Testis (tissue), 3 donors: ENCODE results near the gene CASR. TPM values are rescaled to one million over a fixed set of nuclear protein-coding genes. Genes with fewer than 3 reads are reported as not detected.
A peak's percentile ranks its signal among the peaks of the same experiment; 100 is the strongest.

Experiments used
- DNase-seq: peaks from one replicate; pipeline ENCODE4 v3.0.0-alpha.2; 2019
- H3K27ac ChIP-seq, 2 donors: fragments of 200-600 bp; sonication (generic); one replicate each; pipeline ENCODE4 v1.5.1; 2019
- H3K27me3 ChIP-seq: fragments of 200-600 bp; sonication (generic); one replicate; pipeline ENCODE4 v1.5.1; 2019
- H3K36me3 ChIP-seq: fragments of 200-600 bp; sonication (generic); one replicate; pipeline ENCODE4 v1.5.1; 2017; ENCODE audit warnings: low read depth; ENCODE audit errors: missing control alignments
- H3K4me1 ChIP-seq: fragments of 200-600 bp; sonication (generic); one replicate; pipeline ENCODE4 v1.5.1; 2019
- H3K4me3 ChIP-seq, 2 donors: fragments of 200-600 bp; sonication (generic); one replicate each; pipeline ENCODE4 v1.5.1; 2017 to 2019
- H3K9me3 ChIP-seq: fragments of 200-600 bp; sonication (generic); one replicate; pipeline ENCODE4 v1.5.1; 2017
- CTCF ChIP-seq, 3 experiments: fragments of 450-650 bp in 2 of 3; fragments of 200-600 bp in 1 of 3; sonication (generic) in 1 of 3; IDR thresholded peaks; one replicate each; pipeline ENCODE4 v1.5.1; 2016 to 2019; ENCODE audit warnings: antibody characterized with exemption in 3 of 3, mild to moderate bottlenecking in 2 of 3, moderate library complexity in 1 of 3
- POLR2A ChIP-seq: fragments of 450-650 bp; IDR thresholded peaks from one replicate; pipeline ENCODE4 v1.6.1; 2017; ENCODE audit warnings: antibody characterized with exemption, mild to moderate bottlenecking, moderate library complexity
- WGBS, 2 donors: methylation state at CpG; one replicate each; pipeline ENCODE4 v1.1.5; 2018; 5-methylcytosine and 5-hydroxymethylcytosine counted together
- intact Hi-C: fragments of 100-400 bp; cut with DNase I; formaldehyde crosslinking; loops from one replicate; pipeline ENCODE4 v1.15.1; 2023; ENCODE audit warnings: low total_unique reads
- polyA plus RNA-seq: library from polyadenylated mRNA; stranded (reverse); fragments of 350-450 nt; fragmentation: Illumina TruSeq; extraction: RNeasy Lipid Tissue Mini Kit (QIAGEN cat#74804); gene quantifications from one replicate; pipeline ENCODE4 v1.2.3, GENCODE V29; 2014; ENCODE audit warnings: low read depth, low replicate concordance; ENCODE audit not compliant: insufficient read depth
- total RNA-seq, 2 donors: library from RNA; depleted of rRNA; stranded (reverse); fragments of >200 nt; gene quantifications; one replicate each; pipeline ENCODE4 v1.2.3, GENCODE V29; 2016

Gene CASR
- total and polyA plus RNA-seq, 3 donors from 2014 or later, result 0.30 to 1.4 (median 1.2) TPM

- TF ChIP-seq CTCF (IDR thresholded peaks at IDR 0.05), result no peak
- TF ChIP-seq POLR2A, result no peak
- intact Hi-C loops, result no loop called here
- no peaks in the 10 kb centered on the region for H3K27me3 ChIP-seq
- H3K27ac ChIP-seq, result no peak overlapping the region
- no peaks in the 10 kb centered on the region for H3K4me1 ChIP-seq
- peak overlapping the region; percentile 39 to 48 for H3K4me3 ChIP-seq
- no peaks in the 10 kb centered on the region for H3K9me3 ChIP-seq
- DNase-seq, result peak; percentile 17
- 3 to 8% methylated on average over 10 to 55 of the region's 64 CpGs for WGBS, 2 donors
- no peaks in the 10 kb centered on the region for H3K36me3 ChIP-seq
Measured at GRCh38 chr3:122183893-122184590, 574 bp downstream of the CASR start.

GRCh38 chr3:122184591-122184929, 1.1 kb downstream of the CASR start:
- Histone ChIP-seq H3K27ac (no peak overlapping the region), H3K27me3 (no peaks in the 10 kb centered on the region), H3K4me3 (peak overlapping the region; percentile 39 to 48), H3K36me3 (no peaks in the 10 kb centered on the region), H3K9me3 (no peaks in the 10 kb centered on the region), H3K4me1 (no peaks in the 10 kb centered on the region)
- WGBS, 2 donors, result 20 to 34% methylated on average over 14 to 19 of the region's 19 CpGs
- no peak for TF ChIP-seq POLR2A
- no peak for TF ChIP-seq CTCF (IDR thresholded peaks at IDR 0.05)
- DNase-seq, result no peak
- intact Hi-C loops, result no loop called here

- Histone ChIP-seq H3K27ac (no peak overlapping the region), H3K4me3 (no peak overlapping the region), H3K27me3 (no peaks in the 10 kb centered on the region), H3K4me1 (no peaks in the 10 kb centered on the region), H3K9me3 (no peaks in the 10 kb centered on the region), H3K36me3 (no peaks in the 10 kb centered on the region)
- intact Hi-C loops, result no loop called here
- TF ChIP-seq CTCF (IDR thresholded peaks at IDR 0.05), result no peak
- no peak for TF ChIP-seq POLR2A
- DNase-seq, result no peak
- 67 to 79% methylated on average over 2 of the region's 2 CpGs for WGBS, 2 donors
Measured at GRCh38 chr3:122186372-122186771, 2.9 kb downstream of the CASR start.

- H3K9me3 ChIP-seq, result no peaks in the 10 kb centered on the region
- DNase-seq, result no peak
- intact Hi-C loops, result no loop called here
- H3K4me1 ChIP-seq, result no peaks in the 10 kb centered on the region
- no peaks in the 10 kb centered on the region for H3K27me3 ChIP-seq
- H3K27ac ChIP-seq, result no peak overlapping the region
- no peak overlapping the region for H3K4me3 ChIP-seq
- H3K36me3 ChIP-seq, result no peaks in the 10 kb centered on the region
- no peak for TF ChIP-seq CTCF (IDR thresholded peaks at IDR 0.05)
- no peak for TF ChIP-seq POLR2A
- WGBS, 2 donors, result 69 to 71% methylated on average over 1 of the region's 1 CpG
Measured at GRCh38 chr3:122188737-122189136, 5.3 kb downstream of the CASR start.

- intact Hi-C loops, result no loop called here
- no peak overlapping the region for H3K27ac ChIP-seq
- no peak overlapping the region for H3K4me3 ChIP-seq
- no peaks in the 10 kb centered on the region for H3K9me3 ChIP-seq
- H3K27me3 ChIP-seq, result no peaks in the 10 kb centered on the region
- no peaks in the 10 kb centered on the region for H3K36me3 ChIP-seq
- DNase-seq, result no peak
- TF ChIP-seq CTCF (IDR thresholded peaks at IDR 0.05) (no peak), POLR2A (no peak)
- no peaks in the 10 kb centered on the region for H3K4me1 ChIP-seq
Measured at GRCh38 chr3:122189357-122189756, 5.9 kb downstream of the CASR start.
